HUES64 (cell line): Measurements from ENCODE around the gene NTSR1.
"Not testable (repeated sequence)": the region's sequence is repeated elsewhere in the genome, so short reads cannot be mapped to it uniquely, and the experiment has no call there.

Experiments used
- H3K27ac ChIP-seq: 2 replicates; pipeline ENCODE4 v1.7.0; 2013; ENCODE audit warnings: low read depth, low read length, inconsistent platforms
- H3K27me3 ChIP-seq: 2 replicates; pipeline ENCODE4 v1.6.1; 2013; ENCODE audit warnings: mild to moderate bottlenecking, low read length; ENCODE audit not compliant: insufficient read depth
- H3K36me3 ChIP-seq: 2 replicates; pipeline ENCODE4 v1.6.1; 2013; ENCODE audit warnings: mild to moderate bottlenecking, low read length; ENCODE audit not compliant: insufficient read depth
- H3K4me1 ChIP-seq: 2 replicates; pipeline ENCODE4 v1.6.1; 2013; ENCODE audit warnings: mild to moderate bottlenecking, low read length, moderate library complexity; ENCODE audit not compliant: insufficient read depth
- H3K4me3 ChIP-seq: 2 replicates; pipeline ENCODE4 v1.5.1; 2013; ENCODE audit warnings: mild to moderate bottlenecking, low read length, moderate library complexity
- H3K9ac ChIP-seq: 2 replicates; pipeline ENCODE4 v1.6.1; 2013; ENCODE audit warnings: mild to moderate bottlenecking, low read depth, low read length
- H3K9me3 ChIP-seq: 2 replicates; pipeline ENCODE4 v1.6.1; 2013; ENCODE audit warnings: low read depth, low read length; ENCODE audit not compliant: insufficient read depth
- WGBS: fragments of 150-250, 120-280 bp; methylation state at CpG from one replicate; pipeline ENCODE4 v1.1.7; 2013; ENCODE audit warnings: missing lambda C conversion rate; 5-methylcytosine and 5-hydroxymethylcytosine counted together

Gene NTSR1

DNA sequence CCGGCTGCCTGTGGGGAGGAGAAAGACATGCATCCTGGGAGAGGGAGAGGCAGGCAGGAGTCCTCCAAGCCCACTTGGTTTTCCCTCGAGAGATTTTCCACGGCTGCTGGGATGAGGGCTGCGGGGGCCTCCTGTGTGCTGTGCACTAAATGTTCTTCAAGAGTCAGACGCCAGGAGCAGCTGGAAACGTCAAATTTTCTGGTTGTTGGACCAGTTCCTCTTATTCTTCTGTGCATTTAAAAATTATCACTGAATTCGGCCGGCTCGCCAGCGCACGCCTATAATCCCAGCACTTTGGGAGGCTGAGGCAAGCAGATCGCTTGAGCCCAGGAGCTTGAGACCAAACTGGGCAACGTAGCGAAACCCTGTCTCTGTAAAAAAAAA lies 32.8 kb upstream of the NTSR1 start:
- no peaks in the 10 kb centered on the region for H3K4me1 ChIP-seq
- WGBS: 93% methylated on average over 14 of the region's 14 CpGs
- H3K9me3 ChIP-seq: peaks cover 5% of the 10 kb centered on the region; the same call in 1 of the 2 replicates
- H3K36me3 ChIP-seq: no peaks in the 10 kb centered on the region
- no peaks in the 10 kb centered on the region for H3K27me3 ChIP-seq
- no peak overlapping the region for H3K27ac ChIP-seq
- no peak overlapping the region; the same call in 1 of the 2 replicates for H3K9ac ChIP-seq
- H3K4me3 ChIP-seq: no peak overlapping the region

DNA sequence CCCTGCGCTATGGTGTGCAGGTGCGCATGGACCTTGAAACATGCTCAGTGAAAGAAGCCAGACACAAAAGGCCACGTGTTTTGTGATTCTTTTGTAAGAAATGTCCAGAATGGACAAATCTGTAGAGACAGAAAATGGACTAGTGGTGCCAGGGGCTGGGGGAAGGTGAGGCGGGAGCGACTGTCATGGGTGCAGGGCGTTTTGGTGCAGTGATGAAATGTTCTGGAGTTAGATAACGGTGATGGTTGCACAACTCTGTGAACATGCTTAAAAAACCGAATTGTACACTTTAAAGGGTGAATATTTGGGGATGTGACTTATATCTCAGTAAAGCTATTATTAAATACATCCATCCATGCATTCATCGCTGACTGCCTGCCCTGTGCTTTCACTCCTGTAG lies 31.7 kb upstream of the NTSR1 start:
- Histone ChIP-seq H3K4me3 (no peak overlapping the region), H3K27ac (no peak overlapping the region), H3K36me3 (no peaks in the 10 kb centered on the region), H3K9me3 (peaks cover 5% of the 10 kb centered on the region; the same call in 1 of the 2 replicates), H3K27me3 (no peaks in the 10 kb centered on the region), H3K4me1 (no peaks in the 10 kb centered on the region), H3K9ac (no peak overlapping the region)
- 97% methylated on average over 9 of the region's 9 CpGs for WGBS

DNA sequence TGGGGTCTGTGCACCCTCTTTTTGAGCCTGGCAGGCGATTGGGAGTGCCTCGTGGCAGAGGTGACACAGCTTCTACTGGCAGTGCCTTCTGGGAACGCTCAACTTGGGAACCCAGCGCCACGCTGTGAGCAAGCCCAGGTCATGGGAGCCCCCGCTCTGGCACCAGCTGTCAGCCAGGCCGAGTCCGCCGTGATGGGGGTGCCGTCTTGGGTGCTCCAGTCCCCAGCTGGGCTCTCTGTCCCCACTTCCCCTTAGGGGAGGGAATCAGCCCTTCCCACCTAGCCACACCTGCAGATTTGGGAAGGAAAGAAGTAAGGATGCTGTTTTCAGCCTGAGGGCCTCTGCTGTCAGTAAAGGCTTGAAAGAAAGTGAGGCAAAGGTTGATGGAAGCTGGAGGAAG lies 31.0 kb upstream of the NTSR1 start:
- Histone ChIP-seq H3K36me3 (no peaks in the 10 kb centered on the region), H3K4me1 (no peaks in the 10 kb centered on the region), H3K27me3 (no peaks in the 10 kb centered on the region), H3K27ac (no peak overlapping the region), H3K9ac (no peak overlapping the region), H3K4me3 (no peak overlapping the region), H3K9me3 (peaks cover 5% of the 10 kb centered on the region; the same call in 1 of the 2 replicates)
- 89% methylated on average over 10 of the region's 10 CpGs for WGBS

DNA sequence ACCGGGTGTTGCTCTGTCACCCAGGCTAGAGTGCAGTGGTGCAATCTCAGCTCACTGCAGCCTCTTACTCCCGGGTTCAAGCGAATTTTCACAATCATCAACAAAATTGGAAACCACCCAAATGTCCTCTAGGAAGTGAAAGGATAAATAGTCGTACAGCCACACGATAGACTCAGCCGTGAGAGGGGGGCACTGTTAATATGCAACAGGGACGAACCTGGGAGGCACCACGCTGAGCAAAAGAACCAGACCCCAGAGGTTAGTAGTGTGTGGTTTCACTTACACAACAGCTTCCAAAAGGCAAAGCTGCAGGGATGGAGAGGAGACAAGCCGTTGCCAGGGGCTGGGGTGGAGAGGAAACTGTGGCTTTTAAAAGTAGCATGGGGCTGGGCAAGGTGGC lies 30.1 kb upstream of the NTSR1 start:
- Histone ChIP-seq H3K27me3 (no peaks in the 10 kb centered on the region), H3K4me3 (no peak overlapping the region), H3K9ac (no peak overlapping the region), H3K27ac (no peak overlapping the region), H3K4me1 (no peaks in the 10 kb centered on the region), H3K9me3 (peaks cover 5% of the 10 kb centered on the region; the same call in 1 of the 2 replicates), H3K36me3 (no peaks in the 10 kb centered on the region)
- WGBS: 86% methylated on average over 9 of the region's 9 CpGs

DNA sequence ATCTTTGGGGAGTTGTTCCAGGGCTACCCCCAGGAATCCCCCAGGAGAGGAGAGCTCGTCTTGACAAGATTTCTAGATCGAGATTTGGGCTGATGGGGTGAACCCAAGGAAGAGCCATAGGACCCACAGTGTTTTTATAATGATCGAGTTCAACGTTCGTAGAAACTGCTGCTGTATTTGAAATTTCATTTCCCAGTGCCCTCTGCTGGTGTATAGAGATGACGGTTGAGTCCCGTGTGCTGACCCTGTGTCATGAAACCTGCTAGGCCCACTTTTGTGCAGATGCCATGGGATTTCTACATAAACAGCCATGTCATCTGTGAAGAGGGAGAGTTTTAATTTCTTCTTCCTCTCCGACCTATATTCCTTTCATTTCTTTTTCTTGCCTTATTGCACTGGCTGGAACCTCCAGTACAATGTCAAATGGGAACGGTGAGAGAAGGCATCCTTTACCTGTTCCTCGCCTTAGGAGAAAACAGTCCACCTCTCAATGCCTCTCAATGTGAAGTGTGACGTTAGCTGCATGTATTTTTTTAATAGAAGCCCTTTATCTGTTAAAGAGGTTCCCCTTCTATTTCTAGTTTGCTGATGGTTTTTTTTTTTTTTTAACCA lies 28.6 kb upstream of the NTSR1 start:
- H3K4me3 ChIP-seq: no peak overlapping the region
- WGBS: 91% methylated on average over 10 of the region's 11 CpGs
- no peaks in the 10 kb centered on the region for H3K27me3 ChIP-seq
- no peaks in the 10 kb centered on the region for H3K4me1 ChIP-seq
- no peak overlapping the region for H3K27ac ChIP-seq
- H3K9me3 ChIP-seq: peaks cover 5% of the 10 kb centered on the region; the same call in 1 of the 2 replicates
- H3K36me3 ChIP-seq: no peaks in the 10 kb centered on the region
- H3K9ac ChIP-seq: no peak overlapping the region

DNA sequence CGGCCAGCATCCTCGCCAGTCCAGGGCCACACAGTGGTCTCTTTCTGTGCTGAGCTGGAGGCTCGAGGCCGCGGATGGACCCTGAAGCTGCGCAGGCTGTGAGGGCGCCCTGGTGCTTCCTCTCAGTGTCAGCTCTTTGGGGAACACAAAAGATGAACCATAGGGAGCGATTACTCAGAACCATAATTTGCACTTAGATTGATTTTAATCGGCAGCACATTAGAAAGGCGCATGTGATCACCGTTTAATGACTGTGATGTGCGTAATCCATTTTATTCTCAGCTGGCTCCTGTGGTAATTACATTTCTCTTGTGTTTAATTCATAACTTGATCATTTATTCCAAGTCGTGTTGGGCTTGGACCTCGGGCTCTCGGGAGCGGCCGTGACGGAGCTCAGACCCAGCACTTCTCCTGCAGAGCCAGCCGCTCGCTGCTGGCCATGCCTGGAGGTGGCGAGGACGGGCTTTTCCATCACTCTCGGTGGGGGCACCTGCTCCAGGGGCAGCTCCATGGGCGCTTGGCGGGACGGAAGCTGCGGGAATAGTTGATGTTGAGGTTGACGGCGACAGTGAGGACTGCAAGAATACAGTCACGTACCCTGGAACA lies 25.6 kb upstream of the NTSR1 start:
- Histone ChIP-seq H3K36me3 (no peaks in the 10 kb centered on the region), H3K4me1 (peaks cover 6% of the 10 kb centered on the region; the same call in 1 of the 2 replicates), H3K27me3 (no peaks in the 10 kb centered on the region), H3K4me3 (no peak overlapping the region), H3K27ac (no peak overlapping the region), H3K9me3 (peaks cover 5% of the 10 kb centered on the region; the same call in 1 of the 2 replicates), H3K9ac (no peak overlapping the region)
- 92% methylated on average over 30 of the region's 30 CpGs for WGBS

DNA sequence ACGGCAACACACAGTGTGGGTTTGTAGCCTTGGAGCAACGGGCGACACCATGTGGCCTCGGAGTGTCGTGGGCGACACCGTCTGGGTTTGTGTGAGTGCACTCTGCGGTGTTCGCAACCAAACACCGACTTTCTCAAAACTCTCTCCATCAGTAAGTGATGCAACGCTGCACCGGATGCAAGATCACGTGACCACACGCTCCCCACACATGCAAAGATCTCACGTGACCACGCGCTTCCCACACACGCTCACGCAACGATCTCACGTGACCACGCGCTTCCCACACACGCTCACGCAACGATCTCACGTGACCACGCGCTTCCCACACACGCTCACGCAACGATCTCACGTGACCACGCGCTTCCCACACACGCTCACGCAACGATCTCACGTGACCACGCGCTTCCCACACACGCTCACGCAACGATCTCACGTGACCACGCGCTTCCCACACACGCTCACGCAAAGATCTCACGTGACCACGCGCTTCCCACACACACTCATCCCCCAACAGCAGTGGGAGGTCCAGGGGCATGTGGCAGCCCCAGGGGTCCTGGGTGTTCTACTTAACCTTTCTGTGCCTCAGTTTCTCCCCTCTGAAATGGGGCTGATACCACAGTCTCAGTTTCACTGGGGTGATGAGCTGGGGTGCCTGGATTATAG lies 24.8 kb upstream of the NTSR1 start:
- not testable (repeated sequence) for H3K36me3 ChIP-seq, H3K4me1 ChIP-seq, H3K27ac ChIP-seq, H3K9me3 ChIP-seq, H3K4me3 ChIP-seq, H3K9ac ChIP-seq, H3K27me3 ChIP-seq
- 95% methylated on average over 34 of the region's 52 CpGs for WGBS

DNA sequence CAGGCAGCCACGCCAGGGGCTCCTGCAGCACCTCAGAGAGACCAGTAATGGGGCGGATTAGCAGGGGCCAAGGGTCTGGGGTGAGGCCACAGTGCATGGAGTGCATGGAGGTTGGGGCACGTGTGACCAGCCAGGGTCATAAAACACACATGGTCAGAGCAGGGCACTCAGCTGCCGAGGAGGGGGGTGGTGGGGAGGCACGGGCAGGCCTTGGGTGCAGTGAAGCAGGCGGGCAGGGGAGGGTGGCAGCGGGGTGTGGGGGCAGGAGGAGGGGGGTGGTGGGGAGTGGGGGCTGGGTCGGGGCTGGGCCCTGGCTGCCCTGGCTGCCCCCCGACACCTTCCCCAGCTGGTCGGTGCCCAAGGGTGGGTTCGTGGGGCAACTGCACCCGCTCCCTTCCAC lies 23.7 kb upstream of the NTSR1 start:
- H3K27ac ChIP-seq: no peak overlapping the region
- peaks cover 10% of the 10 kb centered on the region; the same call in 1 of the 2 replicates for H3K4me1 ChIP-seq
- H3K9me3 ChIP-seq: peaks cover 5% of the 10 kb centered on the region; the same call in 1 of the 2 replicates
- WGBS: 89% methylated on average over 8 of the region's 12 CpGs
- H3K9ac ChIP-seq: no peak overlapping the region
- H3K27me3 ChIP-seq: no peaks in the 10 kb centered on the region
- no peak overlapping the region for H3K4me3 ChIP-seq
- H3K36me3 ChIP-seq: no peaks in the 10 kb centered on the region

DNA sequence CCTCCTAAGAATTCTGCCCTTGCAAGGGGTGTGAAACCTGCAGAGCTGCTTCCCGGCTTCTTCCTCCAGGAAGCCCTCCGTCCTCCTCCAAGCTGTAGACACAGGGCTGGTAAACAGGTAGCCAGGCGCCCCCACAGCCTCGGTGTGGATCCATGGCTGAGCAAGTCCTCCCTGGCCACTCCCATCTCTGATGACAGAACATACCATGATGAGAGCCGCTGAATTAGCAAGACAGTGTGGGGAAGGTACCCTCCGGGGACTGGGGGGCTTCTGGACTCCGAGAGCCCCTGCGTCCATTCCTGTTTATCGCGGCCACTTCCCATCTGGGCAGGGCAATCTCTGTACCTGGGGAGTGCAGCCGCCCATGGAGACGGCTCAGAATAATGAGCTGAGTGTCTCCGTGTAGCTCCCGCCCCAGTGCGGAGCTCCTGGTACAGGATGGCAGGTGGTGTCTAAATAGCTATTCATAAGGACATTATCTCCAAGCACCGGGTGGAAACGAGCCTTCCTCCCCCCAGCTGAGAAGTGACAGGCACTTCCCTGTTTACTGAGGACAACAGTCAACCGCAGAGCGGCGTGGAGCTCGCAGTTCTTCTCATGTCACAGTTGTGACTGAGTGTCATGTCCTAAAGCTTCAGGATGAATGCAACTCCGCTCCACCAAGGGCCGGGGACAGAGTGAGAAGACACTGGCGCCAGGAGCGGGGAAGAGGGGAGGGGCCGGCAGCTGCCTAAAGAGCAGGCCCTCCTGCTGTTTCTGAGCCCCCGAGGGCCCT lies 22.7 kb upstream of the NTSR1 start:
- no peaks in the 10 kb centered on the region for H3K36me3 ChIP-seq
- H3K9me3 ChIP-seq: no peaks in the 10 kb centered on the region
- H3K9ac ChIP-seq: no peak overlapping the region
- H3K4me3 ChIP-seq: no peak overlapping the region
- H3K27me3 ChIP-seq: no peaks in the 10 kb centered on the region
- no peak overlapping the region for H3K27ac ChIP-seq
- WGBS: 32% methylated on average over 26 of the region's 27 CpGs
- peaks cover 10% of the 10 kb centered on the region; the same call in 1 of the 2 replicates for H3K4me1 ChIP-seq

DNA sequence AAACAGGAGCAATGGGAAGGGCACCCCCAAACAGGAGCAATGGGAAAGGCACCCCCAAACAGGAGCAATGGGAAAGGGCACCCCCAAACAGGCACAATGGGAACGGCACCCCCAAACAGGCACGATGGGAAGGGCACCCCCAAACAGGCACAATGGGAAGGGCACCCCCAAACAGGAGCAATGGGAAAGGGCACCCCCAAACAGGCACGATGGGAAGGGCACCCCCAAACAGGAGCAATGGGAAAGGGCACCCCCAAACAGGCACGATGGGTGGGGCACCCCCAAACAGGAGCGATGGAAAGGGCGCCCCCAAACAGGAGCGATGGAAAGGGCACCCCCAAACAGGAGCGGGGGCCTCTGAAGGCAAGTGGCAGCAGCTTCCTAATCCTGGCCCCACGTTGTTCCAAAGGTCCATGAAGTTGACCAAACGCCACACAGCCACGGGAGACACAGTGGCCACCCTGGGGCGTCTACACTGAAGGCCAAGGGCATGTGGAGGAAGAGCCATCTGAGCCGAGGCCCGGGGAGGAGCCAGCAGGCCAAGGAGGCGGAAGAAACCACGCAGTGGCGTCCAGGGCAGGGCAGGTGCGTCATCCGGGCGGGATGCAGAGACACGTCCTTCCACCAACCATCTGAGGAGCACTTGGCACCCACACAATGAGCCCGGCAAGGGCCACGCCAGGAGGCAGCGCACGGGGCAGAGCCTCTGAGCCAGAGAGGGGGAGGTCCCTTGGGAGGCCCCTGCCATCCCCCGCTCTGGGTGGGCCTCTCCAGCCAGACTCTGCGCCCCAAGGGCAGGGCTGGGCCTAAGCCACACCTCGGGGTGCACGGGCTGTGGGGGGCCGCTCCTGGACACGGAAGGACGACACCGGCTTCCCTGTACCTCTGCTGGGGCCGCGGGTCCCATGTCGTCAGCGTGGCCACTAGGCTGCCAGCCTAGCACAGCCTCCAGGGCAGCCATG lies 21.5 kb upstream of the NTSR1 start:
- Histone ChIP-seq H3K4me1 (peaks cover 10% of the 10 kb centered on the region; the same call in 1 of the 2 replicates), H3K27me3 (no peaks in the 10 kb centered on the region), H3K9me3 (no peaks in the 10 kb centered on the region), H3K36me3 (no peaks in the 10 kb centered on the region), H3K27ac (no peak overlapping the region), H3K9ac (no peak overlapping the region), H3K4me3 (no peak overlapping the region)
- WGBS: 93% methylated on average over 37 of the region's 37 CpGs
